SK-N-SH treated with all-trans-retinoic acid at 6 μM for 48 hours (cell line): ENCODE results near the gene XPR1.

Experiments used
- ARNTL ChIP-seq: fragments of 450-650 bp; formaldehyde crosslinking; IDR thresholded peaks from 2 replicates; pipeline ENCODE4 v1.5.0; 2020; ENCODE audit warnings: low read depth, mild to moderate bottlenecking, moderate library complexity, borderline replicate concordance
- BACH2 ChIP-seq: fragments of 250-450 bp; sonication (Bioruptor Pico); IDR thresholded peaks from 2 replicates; pipeline ENCODE4 v1.9.0; 2021; ENCODE audit warnings: mild to moderate bottlenecking, borderline replicate concordance
- CSDC2 ChIP-seq: fragments of 250-450 bp; sonication (Bioruptor Pico); IDR thresholded peaks from 2 replicates; pipeline ENCODE4 v1.5.0; 2020; ENCODE audit warnings: mild to moderate bottlenecking, moderate library complexity
- ISL1 ChIP-seq: fragments of 250-450 bp; sonication (Bioruptor Pico); IDR thresholded peaks from 2 replicates; pipeline ENCODE4 v2.1.2; 2022; ENCODE audit warnings: mild to moderate bottlenecking, moderate library complexity
- PATZ1 ChIP-seq: fragments of 250-450 bp; sonication (Bioruptor Pico); IDR thresholded peaks from 2 replicates; pipeline ENCODE4 v1.8.0; 2020; ENCODE audit warnings: mild to moderate bottlenecking, moderate library complexity, borderline replicate concordance
- POU6F1 ChIP-seq: fragments of 250-450 bp; sonication (Bioruptor Pico); IDR thresholded peaks from 2 replicates; pipeline ENCODE4 v1.8.0; 2021; ENCODE audit warnings: low read depth, mild to moderate bottlenecking, moderate library complexity, borderline replicate concordance
- RARB ChIP-seq: fragments of 250-450 bp; sonication (Bioruptor Pico); IDR thresholded peaks from 2 replicates; pipeline ENCODE4 v1.8.0; 2021; ENCODE audit warnings: mild to moderate bottlenecking, moderate library complexity
- SNAI2 ChIP-seq: fragments of 250-450 bp; sonication (Bioruptor Pico); IDR thresholded peaks from 2 replicates; pipeline ENCODE4 v1.5.0; 2020; ENCODE audit warnings: mild to moderate bottlenecking, moderate library complexity
- TCF4 ChIP-seq: fragments of 250-450 bp; sonication (Bioruptor Pico); IDR thresholded peaks from 2 replicates; pipeline ENCODE4 v1.8.0; 2021; ENCODE audit warnings: mild to moderate bottlenecking, moderate library complexity, borderline replicate concordance
- ZFP3 ChIP-seq: fragments of 250-450 bp; sonication (Bioruptor Pico); IDR thresholded peaks from 2 replicates; pipeline ENCODE4 v1.5.0; 2020; ENCODE audit warnings: mild to moderate bottlenecking, moderate library complexity
- ZFP30 ChIP-seq: fragments of 450-650 bp; formaldehyde crosslinking; IDR thresholded peaks from 2 replicates; pipeline ENCODE4 v1.5.0; 2022; ENCODE audit warnings: mild to moderate bottlenecking, moderate library complexity
- ZNF70 ChIP-seq: fragments of 450-650 bp; formaldehyde crosslinking; IDR thresholded peaks from 2 replicates; pipeline ENCODE4 v1.5.0; 2020; ENCODE audit warnings: mild to moderate bottlenecking, moderate library complexity

- TF ChIP-seq RARB (no peak), CSDC2 (CRISPR knock-in tag) (no peak), ARNTL (no peak), BACH2 (CRISPR knock-in tag) (no peak), SNAI2 (no peak), PATZ1 (CRISPR knock-in tag) (no peak), POU6F1 (no peak), ZNF70 (CRISPR knock-in tag) (no peak), ZFP30 (no peak), TCF4 (CRISPR knock-in tag) (no peak; the same call in 1 of the 2 replicates), ISL1 (no peak), ZFP3 (CRISPR knock-in tag) (no peak)
These were observed 267.4 kb downstream of the XPR1 start for GRCh38 chr1:180899262-180899661.
